ENCODE measurements around the gene CWF19L2.
A peak's percentile ranks its signal among the peaks of the same experiment; 100 is the strongest.
"Not testable (repeated sequence)": the region's sequence is repeated elsewhere in the genome, so short reads cannot be mapped to it uniquely, and the experiment has no call there.

The CWF19L2 gene

GRCh38 chr11:107457558-107458271 lies at the start of gene CWF19L2:
CWF19L2 (minus strand) TSS chr11:107457825; CDS start chr11:107457816, 9 bp downstream.
- DNase-seq (ENCODE audit: low read depth) = peak; percentile 63

DNA sequence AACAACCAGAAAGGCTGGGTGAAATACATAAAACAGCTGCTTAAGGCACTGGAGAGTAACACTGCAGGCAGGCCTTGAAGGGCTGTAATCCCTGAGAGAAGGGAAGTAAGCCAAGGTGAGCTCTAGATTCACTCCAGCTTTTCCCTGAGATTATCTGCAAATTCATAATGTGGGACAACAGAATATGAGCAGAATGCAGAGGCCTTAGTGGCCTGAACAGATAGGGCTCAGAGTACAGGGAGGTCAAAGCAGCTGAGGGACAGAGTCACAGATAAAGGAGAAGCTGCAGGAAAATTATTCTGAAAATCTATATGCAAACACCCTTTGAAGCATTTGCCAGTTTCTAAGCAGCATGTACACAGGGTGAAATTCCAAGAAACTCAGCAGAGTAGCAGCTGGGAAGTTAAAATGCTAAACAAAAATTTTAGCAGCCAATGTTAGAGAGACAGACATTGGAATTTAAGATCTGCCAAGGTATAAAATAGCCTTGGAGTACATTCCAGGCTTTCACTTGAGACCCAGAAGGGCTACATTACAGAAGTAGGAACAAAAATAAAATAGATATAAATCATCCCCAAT lies 48.1 kb upstream of the CWF19L2 start:
- DNase-seq (ENCODE audit: low read depth) = no peak

DNA sequence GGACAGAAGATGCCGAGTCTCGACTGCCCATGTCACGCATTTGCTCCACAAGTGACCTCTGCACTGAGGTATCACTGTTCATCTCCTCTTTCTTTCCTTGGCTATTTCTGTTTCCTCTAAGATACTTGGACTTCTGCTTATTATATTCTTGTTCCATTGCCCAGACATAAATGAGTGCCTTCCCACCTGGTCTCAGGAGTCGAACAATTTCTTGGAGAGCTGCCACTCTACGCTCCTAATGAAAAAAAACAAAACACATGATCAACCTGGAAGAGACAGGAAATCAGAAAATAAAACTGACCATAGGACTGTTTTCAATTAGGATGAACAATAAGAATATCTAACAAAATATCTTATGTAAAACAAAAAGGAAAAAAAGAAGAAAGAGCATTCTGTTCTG lies 47.4 kb upstream of the CWF19L2 start:
- no peak for DNase-seq (ENCODE audit: low read depth)

DNA sequence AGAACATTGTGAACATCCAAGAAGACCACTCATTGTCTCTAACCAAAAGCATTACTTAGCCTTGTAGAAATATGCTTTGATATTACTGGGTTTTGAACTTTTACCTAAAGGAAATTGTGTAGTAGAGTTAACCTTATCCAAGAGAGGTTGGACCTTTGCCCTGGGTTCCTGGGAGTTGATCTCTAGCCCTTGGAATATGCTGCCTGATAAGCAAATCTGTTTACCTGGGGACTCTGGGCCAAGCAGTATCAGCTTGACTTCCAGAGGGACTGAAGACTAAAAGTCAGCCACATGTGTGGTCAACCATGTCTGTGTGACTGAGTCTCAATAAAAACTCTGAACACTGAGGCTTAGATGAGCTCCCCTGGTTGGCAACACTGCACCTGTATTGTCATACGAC lies 44.1 kb upstream of the CWF19L2 start:
- no peak for DNase-seq (ENCODE audit: low read depth)

DNA sequence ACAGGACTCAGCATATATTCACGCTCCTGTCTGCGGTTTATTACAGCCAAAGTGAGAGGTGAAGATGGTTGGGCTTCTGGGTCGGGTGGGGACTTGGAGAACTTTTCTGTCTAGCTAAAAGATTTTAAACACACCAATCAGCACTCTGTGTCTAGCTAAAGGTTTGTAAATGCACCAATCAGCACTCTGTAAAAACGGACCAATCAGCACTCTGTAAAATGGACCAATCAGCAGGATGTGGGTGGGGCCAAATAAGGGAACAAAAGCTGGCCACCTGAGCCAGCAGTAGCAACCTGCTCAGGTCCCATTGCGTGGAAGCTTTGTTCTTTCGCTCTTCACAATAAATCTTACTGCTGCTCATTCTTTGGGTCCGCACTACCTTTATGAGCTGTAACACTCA lies 39.7 kb upstream of the CWF19L2 start:
- not testable (repeated sequence) for DNase-seq (ENCODE audit: low read depth)

DNA sequence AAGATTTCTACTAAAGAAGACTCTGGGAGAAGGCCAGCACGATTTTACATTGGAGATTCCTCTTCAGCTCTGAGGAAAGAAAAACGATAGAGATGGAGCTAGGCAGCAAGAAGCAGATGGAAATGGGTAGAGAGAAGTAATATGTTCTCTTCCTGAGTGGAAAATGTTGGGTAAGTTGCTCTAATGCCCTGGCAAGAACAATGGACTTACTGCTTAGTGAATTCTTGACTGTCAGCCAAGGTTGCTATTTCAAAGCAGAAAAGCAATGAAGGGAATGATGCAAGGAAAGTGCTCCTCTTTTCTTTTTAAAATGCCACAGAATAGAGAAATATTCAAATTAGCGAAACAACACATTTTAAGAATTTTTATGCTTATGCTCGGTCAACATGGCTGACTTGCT lies 38.4 kb upstream of the CWF19L2 start:
- DNase-seq (ENCODE audit: low read depth) = no peak

DNA sequence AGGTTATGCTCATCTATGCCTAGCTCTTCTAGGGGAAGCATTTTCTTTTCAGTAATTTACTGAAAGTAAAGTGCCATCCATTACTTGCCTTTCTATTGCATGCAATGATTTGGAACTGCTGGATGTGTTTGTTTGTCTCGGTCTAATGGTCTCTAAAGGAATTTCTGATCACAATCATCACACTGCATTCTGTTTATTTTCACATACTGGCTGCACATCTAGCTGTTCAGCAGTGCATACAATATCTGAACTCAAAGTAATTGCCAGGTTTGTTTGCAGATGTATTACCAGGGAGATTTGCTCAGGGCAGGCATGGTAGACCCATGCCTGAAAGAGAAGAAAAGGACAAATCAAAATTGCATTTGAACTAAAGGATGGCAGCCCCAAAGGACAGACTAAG lies 36.4 kb upstream of the CWF19L2 start:
- no peak for DNase-seq (ENCODE audit: low read depth)

DNA sequence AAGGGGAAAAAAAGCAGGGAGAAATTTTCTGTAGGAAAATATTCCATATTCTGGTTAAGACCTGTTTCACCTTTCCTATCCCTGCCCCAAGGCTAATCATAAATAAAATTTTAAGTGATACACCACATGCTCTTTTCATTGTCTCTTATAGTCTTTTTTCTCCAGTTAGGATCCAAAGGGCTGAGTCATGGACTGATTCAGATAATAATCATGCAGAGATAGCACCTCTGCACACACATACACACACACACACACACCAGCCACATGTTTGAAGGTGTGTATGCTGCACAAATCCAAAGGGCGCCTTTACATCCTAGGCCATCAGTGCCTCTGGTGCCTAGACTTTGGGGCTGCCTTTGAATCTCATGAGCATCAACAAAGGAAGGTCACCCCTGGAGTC lies 35.5 kb upstream of the CWF19L2 start:
- DNase-seq (ENCODE audit: low read depth) = no peak

GRCh38 chr11:107490836-107491235 lies 33.2 kb upstream of the CWF19L2 start:
- DNase-seq (ENCODE audit: low read depth) = no peak

- DNase-seq (ENCODE audit: low read depth) = no peak
Observed at GRCh38 chr11:107482234-107482633, 24.6 kb upstream of the CWF19L2 start.

DNA sequence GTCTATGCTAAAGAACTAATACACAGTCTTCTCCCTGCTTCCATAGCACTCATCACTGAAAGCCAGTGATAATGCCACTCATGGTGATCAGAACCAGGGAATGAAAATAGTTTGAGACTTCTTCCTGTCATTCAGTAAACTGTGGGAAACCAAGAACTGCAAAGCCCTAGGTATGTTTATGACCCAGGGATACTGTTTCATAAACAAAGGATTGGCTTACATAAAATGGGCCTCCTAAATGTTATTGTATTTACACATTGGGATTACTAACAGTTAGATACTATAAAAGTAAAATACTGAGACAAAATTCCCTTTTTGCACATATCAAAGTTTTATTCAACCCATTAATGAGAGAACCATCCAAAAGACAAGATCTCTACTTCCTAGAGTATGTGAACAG lies 21.3 kb upstream of the CWF19L2 start:
- no peak for DNase-seq (ENCODE audit: low read depth)

- no peak for DNase-seq (ENCODE audit: low read depth)
Observed at GRCh38 chr11:107477820-107478219, 20.2 kb upstream of the CWF19L2 start.

- no peak for DNase-seq (ENCODE audit: low read depth)
Observed at GRCh38 chr11:107473792-107474191, 16.2 kb upstream of the CWF19L2 start.

GRCh38 chr11:107472966-107473365 lies 15.3 kb upstream of the CWF19L2 start:
- DNase-seq (ENCODE audit: low read depth) = no peak

DNA sequence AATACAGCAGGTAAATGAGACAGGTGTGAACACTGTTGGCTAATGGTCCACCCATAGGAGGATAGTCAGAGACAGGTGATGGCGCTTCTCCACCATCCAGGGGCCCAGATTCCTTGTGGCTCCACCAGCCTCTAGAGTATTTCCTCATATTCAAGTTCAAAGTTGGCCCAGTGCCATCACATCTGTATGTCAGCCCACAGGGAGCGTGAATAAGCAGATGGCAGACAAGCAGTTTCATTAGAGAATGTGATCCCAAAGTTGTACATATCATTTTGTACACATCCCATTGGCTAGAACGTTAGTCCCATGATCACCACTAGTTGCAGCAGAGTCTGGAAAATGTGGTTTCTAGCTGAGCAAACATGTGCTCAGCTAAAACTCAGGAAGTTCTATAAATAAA lies 11.0 kb upstream of the CWF19L2 start:
- DNase-seq (ENCODE audit: low read depth) = no peak

DNA sequence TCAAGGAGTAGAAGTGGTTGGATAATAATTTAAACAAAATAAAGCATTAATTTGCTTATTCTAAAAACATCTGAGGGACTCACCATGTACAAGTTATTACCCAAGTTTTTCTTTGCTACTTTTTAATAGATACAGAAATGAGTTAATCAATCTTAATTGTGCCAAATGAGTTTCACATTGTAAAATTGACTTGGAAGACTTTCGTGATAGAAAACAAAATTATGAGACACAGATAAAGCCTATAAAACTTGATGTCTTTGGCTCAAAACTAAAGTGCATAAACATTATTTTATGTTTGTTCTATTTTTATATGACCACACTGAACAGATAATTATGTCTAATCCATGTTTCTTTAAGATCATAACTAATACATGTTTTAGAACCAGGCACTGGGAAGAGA lies 10.1 kb upstream of the CWF19L2 start:
- no peak for DNase-seq (ENCODE audit: low read depth)

GRCh38 chr11:107466275-107466866 lies 8.7 kb upstream of the CWF19L2 start:
- not testable (repeated sequence) for DNase-seq (ENCODE audit: low read depth)

DNA sequence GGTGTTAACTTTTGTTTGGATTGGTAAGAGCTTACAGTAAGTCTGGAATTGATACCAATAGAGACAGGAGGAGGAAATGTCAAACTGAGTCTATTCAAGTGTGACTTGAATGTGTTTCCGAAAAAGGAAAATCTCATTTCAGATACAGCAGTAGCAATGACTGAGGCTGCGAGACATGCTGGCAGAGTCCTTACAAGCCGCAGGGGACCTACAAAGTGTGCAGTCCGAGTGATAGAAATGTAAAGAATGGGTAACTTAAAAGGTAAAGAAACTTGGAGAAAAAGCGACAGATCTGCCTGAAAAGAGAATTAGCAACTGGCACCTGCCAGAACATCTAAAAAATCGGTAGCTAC lies 444 bp downstream of the CWF19L2 start:
- DNase-seq (ENCODE audit: low read depth) = no peak

DNA sequence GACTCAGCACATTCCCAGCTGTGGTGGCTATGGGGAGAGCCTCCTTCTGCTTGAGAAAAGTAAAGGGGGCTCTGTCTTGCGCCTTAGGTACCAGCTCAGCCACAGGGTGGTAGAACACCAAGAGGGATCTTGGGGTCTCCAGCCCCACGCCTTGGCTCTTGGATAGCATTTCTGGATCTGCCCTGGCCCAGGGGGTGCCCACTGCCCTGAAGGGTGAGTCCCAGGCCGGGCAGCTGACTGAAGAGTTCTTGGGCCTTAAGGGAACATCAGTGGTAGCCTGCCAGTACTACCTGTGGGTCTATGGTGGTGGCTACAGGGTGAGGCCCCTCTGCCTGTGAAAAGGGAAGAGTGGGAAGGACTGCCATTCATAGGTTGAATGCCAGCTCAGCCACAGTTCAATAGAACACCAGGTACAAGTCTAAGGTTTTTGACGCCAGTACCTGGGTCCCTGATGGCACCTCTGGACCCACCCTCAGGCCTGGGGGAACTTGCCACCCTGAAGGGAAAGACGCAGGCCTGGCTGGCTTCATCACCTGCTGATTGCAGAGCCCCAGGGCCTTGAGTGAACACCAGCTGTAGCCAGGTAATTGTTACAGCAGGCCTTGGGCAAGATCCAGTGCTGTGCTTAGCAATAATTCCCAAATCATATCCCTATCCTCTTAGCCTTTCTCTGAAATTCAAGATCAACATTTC lies 3.9 kb downstream of the CWF19L2 start:
- DNase-seq (ENCODE audit: low read depth) = no peak

DNA sequence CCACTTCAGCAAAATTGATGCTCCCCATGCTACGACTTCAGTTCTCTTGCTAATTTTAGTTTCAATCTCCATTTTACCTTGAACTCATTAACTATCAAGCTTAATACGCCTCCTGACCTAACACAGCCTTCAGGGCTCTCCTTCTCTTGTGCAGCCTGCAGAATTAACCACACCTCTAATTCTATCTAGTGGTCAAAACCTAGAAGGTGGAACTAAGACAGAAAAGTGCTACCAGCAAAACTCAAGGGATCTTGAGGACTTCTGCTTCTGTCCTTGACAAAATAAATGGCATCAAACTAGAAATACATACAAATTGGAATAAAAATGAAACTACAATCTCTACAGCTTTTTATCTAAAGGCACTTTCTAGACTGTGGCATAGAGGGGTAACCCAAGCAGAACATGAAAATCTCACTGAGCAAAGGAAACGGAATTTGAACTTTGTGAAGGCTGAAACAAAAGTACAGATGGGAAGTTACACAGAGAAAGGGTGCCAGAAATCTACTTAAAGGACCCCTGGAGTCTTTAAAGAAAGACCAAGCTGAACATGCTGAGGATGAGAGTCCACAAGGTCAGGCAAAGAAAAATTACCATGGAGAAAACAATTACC lies 10.7 kb downstream of the CWF19L2 start:
- no peak for DNase-seq (ENCODE audit: low read depth)

DNA sequence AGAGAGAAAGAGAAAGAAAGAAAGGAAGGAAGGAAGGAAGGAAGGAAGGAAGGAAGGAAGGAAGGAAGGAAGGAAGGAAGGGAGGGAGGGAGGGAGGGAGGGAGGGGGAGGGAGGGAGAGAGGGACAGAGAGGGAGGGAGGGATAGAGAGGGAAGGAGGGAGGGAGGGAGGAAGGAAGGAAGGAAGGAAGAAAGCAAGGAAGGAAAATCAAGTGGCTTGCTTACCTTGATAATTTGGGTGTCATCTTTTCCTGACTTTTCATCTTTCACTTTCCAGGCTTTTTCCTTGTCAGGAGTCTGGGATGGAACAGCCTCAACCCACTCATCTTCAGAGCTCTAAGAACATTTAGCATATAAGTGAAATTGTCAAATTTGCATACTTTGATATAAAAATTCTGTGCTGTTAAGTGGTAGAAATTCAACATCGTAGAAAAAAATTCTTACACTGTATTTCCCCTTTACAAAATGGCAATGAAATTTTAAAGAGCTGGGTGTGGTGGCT lies 14.9 kb downstream of the CWF19L2 start:
- no peak for DNase-seq (ENCODE audit: low read depth)

DNA sequence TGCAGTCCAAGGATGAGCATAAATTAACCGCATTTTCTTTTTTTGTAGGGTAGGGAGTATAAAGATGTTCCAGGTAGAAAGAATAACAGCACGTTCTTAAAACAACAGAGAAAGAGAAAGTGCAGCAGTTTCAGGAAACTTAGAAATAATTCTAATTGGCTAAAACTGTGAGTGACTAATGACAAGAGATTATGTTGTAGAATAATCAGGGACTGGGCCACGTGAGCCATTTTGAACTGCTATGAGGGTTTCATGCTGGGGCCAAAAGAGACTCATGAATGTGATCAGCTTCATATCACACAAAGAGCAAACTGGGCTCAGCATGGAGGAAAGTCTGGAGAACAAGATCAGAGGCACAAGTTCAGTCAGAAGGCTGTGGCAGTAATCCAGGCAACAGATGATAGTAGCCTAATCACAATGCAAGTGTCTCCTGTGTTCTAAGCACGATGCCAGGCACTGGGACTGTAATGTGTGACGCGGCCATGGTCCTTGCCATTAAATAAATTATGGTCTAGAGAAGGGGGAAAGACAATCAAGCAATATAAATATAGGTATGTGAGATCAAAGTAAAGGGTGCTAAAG lies 17.9 kb downstream of the CWF19L2 start:
- no peak for DNase-seq (ENCODE audit: low read depth)

All from stimulated activated CD8-positive, alpha-beta memory T cell treated with anti-CD3 and anti-CD28 coated beads, Interleukin-15, amount 100 ng/mL, for 24 hours (primary cell).